Activated T-cell treated with anti-CD3 and anti-CD28 coated beads, Interleukin-2, amount 50 U/mL, for 4 hours (primary cell): ENCODE results near the gene ZNF8. TPM values are rescaled to one million over a fixed set of nuclear protein-coding genes. Genes with fewer than 3 reads are reported as not detected.
A peak's percentile ranks its signal among the peaks of the same experiment; 100 is the strongest.

ENCODE experiments used
- ATAC-seq, 2 donors: fragments of 200-7000 bp; cut with Tn5 transposase; one replicate each; pipeline ENCODE4 v1.10.0; 2021
- DNase-seq: peaks from one replicate; pipeline ENCODE4 v3.0.0-alpha.2; 2020
- H3K27me3 Mint-ChIP-seq: one replicate; pipeline ENCODE4 v1.8.0; 2021; ENCODE audit warnings: low read depth, mixed read lengths
- H3K36me3 Mint-ChIP-seq: one replicate; pipeline ENCODE4 v1.8.0; 2022; ENCODE audit warnings: mixed read lengths; ENCODE audit not compliant: insufficient read depth
- H3K4me1 Mint-ChIP-seq: one replicate; pipeline ENCODE4 v1.8.0; 2021; ENCODE audit warnings: low read depth, mixed read lengths
- H3K4me3 Mint-ChIP-seq: one replicate; pipeline ENCODE4 v1.8.0; 2021; ENCODE audit warnings: mild to moderate bottlenecking, moderate library complexity, mixed read lengths
- H3K9me3 Mint-ChIP-seq: one replicate; pipeline ENCODE4 v1.8.0; 2021; ENCODE audit warnings: mixed read lengths
- total RNA-seq, 3 donors: library from RNA; stranded (reverse); gene quantifications; one replicate each; pipeline ENCODE4 v1.2.1, GENCODE V29; 2021

ZNF8 gene
- total RNA-seq, 3 donors from 2014 or later, result 3.3 to 3.5 (median 3.4) TPM

DNA sequence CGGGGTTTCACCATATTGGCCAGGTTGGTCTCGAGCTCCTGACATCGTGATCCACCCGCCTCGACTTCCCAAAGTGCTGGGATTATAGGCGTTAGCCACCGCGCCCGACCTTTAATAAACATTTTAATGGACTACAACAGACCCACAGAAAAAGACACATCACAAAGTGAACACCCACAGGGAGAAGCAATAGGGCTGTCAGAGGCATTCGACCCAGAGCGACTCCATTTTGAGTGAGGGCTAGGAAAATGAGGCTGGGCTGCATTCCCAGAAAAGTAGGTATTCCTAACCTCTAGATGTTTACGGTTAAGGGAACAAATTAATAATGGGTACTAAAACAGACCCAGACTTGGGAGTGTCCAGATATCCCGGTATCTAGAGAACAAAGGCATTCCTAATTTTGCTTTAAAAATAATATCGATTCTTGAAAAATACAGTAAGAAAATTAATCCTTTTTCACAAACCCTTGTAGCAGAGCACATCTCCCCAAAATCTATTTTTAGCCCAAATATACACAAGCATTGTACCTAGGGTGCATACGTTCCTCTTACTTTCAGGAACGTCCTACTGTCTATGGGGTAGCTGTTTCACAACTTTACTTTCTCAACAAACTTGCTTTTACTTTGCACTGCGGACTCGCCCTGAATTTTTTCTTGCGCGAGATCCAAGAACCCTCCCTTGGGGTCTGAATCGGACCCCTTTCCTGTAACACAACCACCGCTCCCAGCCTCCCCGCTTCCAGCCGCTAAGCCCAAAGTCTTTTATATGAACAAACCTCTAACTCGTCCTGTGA lies 811 bp upstream of the ZNF8 start:
- peaks cover 11% of the 10 kb centered on the region for H3K9me3 Mint-ChIP-seq
- no peaks in the 10 kb centered on the region for H3K27me3 Mint-ChIP-seq
- peak overlapping the region; percentile 94 for H3K4me3 Mint-ChIP-seq
- peak in 1 of 2 donors; percentile 1 for ATAC-seq
- peaks cover 25% of the 10 kb centered on the region for H3K36me3 Mint-ChIP-seq
- peaks cover 44% of the 10 kb centered on the region for H3K4me1 Mint-ChIP-seq
- DNase-seq, result no peak

DNA sequence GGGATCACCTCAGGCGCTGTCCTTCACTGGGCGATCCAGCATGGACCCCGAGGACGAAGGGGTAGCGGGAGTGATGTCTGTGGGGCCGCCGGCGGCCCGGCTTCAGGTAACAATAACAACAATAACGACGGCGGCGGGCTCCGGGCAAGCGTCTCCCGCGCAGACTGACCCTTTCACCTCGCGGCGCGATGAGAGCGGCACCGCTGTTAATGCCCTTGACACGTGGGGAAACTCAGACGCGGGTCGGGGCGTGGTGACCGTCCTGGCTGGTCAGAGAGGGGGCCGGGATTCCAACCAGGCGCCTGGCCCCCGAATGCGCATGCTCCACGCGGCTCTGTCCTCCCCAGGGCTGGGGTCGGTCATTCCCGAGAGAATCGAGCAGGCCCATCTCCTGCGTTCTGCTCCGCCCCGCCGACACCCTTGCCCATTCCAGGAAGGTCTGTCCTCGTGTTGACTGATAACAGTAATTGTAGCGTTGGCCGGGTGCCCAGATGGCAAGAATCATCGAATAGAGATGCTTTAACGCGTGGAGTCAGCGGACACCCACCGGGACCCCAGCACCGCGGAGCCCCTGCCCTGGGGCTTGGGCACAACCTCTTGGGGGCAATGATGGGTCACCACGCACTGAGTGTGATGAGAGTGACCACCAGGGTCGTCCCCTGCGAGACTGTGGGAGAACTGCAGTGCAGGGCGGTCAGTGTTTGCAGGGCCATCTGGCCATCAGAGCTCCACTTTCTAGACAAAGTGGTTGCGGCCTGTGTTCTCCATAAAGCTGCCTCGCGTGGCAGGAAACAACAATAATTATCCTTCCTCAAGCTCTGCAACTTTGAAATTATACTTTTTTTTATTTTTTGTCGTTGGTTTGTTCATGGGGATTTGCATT lies 528 bp downstream of the ZNF8 start:
- Mint-ChIP-seq H3K4me3 (peak overlapping the region; percentile 94), H3K27me3 (no peaks in the 10 kb centered on the region), H3K9me3 (peaks cover 8% of the 10 kb centered on the region), H3K4me1 (peaks cover 44% of the 10 kb centered on the region), H3K36me3 (peaks cover 22% of the 10 kb centered on the region)
- DNase-seq, result peak; percentile 18
- ATAC-seq, result peak; percentile 13 to 16

DNA sequence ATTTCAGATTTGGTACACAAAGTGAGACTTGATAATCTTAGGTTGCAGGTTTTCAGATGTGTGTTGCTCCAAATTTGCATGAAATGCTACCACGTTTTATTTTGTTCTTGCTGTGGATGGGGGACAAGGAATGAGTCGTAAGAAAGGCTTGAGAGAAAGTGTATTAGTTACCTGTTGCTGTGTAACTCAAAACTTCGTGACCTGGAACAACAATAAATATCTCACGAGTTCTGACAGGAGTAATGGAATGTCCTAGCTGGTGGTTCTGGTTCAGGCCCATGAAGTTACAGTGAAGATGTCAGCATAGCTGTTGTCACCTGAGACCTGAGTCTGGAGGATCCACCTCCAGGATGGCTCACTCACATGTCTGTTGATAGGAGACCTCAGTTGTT lies 1.2 kb downstream of the ZNF8 start:
- peaks cover 44% of the 10 kb centered on the region for H3K4me1 Mint-ChIP-seq
- H3K36me3 Mint-ChIP-seq, result peaks cover 19% of the 10 kb centered on the region
- H3K27me3 Mint-ChIP-seq, result no peaks in the 10 kb centered on the region

DNA sequence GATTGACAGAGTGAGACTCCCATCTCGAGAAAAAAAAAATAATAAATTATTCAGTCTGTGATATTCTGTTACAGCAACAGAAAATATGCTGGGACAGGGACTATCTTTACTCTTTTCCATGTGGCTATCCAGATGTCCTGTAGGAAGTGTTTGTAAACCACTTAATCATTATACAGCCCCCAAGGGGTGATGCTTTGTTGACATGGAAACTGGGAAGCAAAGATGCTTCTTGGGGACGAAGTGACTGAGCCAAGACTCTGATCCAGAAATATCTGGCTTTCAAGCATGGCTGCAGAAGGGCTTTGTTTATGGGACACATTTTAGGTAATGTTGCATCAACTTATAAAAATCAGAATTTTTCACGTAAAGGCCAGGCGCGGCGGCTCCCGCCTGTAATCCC lies 5.4 kb downstream of the ZNF8 start:
- H3K27me3 Mint-ChIP-seq, result no peaks in the 10 kb centered on the region
- H3K36me3 Mint-ChIP-seq, result peaks cover 36% of the 10 kb centered on the region

More for the DNA sequence above, 1.2 kb downstream of the ZNF8 start:
- DNase-seq (no peak), ATAC-seq (no peak)
- H3K4me3 Mint-ChIP-seq, result peak overlapping the region; percentile 94
- H3K9me3 Mint-ChIP-seq, result peaks cover 3% of the 10 kb centered on the region

DNA sequence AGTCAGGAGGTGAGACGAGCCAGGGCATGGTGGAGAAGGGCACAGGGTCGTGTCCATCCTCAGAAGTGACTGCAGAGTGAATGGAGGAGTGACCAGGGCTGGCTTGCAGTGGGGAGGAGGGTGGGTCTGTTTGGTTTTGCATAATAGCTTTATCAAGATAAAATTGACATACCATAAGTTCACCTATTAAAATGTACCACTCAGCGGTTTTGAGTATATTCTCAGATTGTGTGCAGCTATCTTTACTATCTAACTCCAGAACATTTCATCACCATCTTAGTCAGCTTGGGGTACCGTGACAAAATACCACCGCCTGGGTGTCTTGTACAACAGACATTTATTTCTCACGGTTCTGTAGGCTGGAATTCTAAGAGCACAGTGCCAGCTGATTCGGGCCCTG lies 13.2 kb downstream of the ZNF8 start:
- ATAC-seq, result no peak
- Mint-ChIP-seq H3K27me3 (no peaks in the 10 kb centered on the region), H3K36me3 (peaks cover 65% of the 10 kb centered on the region), H3K4me1 (no peaks in the 10 kb centered on the region), H3K4me3 (no peak overlapping the region), H3K9me3 (peaks cover 28% of the 10 kb centered on the region)
- DNase-seq, result no peak

More for the DNA sequence above, 5.4 kb downstream of the ZNF8 start:
- Mint-ChIP-seq H3K4me1 (peaks cover 29% of the 10 kb centered on the region), H3K9me3 (no peaks in the 10 kb centered on the region), H3K4me3 (no peak overlapping the region)
- no peak for ATAC-seq
- DNase-seq, result no peak

DNA sequence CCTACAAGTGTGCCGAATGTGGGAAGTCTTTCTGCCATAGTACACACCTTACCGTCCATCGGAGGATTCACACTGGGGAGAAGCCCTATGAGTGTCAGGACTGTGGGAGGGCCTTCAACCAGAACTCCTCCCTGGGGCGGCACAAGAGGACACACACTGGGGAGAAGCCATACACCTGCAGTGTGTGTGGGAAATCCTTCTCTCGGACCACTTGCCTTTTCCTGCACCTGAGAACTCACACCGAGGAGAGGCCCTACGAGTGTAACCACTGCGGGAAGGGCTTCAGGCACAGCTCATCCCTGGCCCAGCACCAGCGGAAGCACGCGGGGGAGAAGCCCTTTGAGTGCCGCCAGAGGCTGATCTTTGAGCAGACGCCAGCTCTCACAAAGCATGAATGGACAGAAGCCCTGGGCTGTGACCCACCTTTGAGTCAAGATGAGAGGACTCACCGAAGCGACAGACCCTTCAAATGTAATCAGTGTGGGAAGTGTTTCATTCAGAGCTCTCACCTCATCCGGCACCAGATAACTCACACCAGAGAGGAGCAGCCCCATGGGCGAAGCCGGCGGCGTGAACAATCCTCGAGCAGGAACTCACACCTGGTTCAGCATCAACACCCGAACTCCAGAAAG lies 16.1 kb downstream of the ZNF8 start:
- H3K4me3 Mint-ChIP-seq, result no peak overlapping the region
- H3K4me1 Mint-ChIP-seq, result no peaks in the 10 kb centered on the region
- peaks cover 59% of the 10 kb centered on the region for H3K36me3 Mint-ChIP-seq
- no peaks in the 10 kb centered on the region for H3K27me3 Mint-ChIP-seq
- H3K9me3 Mint-ChIP-seq, result peaks cover 28% of the 10 kb centered on the region
- ATAC-seq, result no peak
- no peak for DNase-seq

DNA sequence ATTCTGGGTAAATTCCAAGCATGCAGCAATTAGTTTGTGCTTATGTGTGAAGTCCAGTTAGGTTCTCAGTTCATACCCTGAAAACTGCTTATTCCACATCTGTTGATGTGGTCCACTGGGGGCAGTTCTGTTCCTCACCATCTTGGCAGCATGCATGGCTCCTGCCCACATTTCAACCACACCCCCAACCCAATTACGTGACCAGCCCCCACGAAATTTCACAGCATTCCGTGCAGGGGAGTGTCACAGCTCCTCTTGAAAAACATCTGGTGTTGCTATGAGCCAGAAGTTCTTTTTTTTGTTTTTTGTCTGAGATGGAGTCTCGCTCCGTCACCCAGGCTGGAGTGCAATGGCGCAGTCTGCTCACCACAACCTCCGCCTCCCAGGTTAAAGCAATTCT lies 17.3 kb downstream of the ZNF8 start:
- DNase-seq (no peak), ATAC-seq (no peak)
- peaks cover 27% of the 10 kb centered on the region for H3K9me3 Mint-ChIP-seq
- H3K4me3 Mint-ChIP-seq, result no peak overlapping the region
- H3K27me3 Mint-ChIP-seq, result no peaks in the 10 kb centered on the region
- H3K36me3 Mint-ChIP-seq, result peaks cover 62% of the 10 kb centered on the region
- H3K4me1 Mint-ChIP-seq, result no peaks in the 10 kb centered on the region

DNA sequence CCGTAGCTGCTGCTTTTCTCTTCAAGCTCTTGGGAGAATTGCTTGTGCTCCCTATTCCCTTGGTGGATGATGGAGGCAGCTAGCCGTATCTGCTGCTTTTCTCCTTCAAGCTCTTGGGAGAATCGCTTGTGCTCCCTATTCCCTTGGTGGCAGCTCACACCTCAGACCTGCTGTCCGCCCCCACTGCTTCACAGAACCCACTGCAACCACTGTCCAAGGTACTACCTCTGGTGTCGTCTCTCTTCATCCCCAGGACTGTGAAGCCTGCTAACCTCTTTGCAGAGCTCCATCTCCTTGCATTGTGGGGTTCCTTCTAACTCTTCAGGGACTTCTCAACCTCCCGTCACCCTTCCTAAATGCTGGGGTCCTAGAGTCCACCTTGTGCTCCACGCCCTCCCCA lies 21.9 kb downstream of the ZNF8 start:
- no peak for ATAC-seq
- H3K4me3 Mint-ChIP-seq, result no peak overlapping the region
- H3K36me3 Mint-ChIP-seq, result peaks cover 27% of the 10 kb centered on the region
- no peak for DNase-seq
- H3K4me1 Mint-ChIP-seq, result peaks cover 14% of the 10 kb centered on the region
- H3K9me3 Mint-ChIP-seq, result no peaks in the 10 kb centered on the region
- no peaks in the 10 kb centered on the region for H3K27me3 Mint-ChIP-seq

DNA sequence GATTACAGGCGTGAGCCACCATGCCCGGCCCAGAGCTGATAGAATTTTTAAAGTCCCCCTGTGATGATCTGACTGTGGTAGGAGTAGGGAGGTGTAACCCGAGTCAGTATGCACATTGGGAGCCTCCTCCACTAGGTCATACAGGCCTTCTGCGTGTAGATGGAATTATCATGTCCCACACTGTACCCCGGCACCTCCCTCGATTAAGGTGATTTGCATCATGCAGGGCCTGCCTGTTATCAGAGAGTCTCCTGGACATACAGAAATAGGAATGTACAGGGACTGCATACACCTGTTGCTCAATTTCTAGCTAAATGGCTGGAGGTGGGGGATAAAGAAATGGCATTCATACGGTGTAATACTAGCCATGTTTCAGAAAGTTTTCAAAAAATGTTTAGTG lies 25.5 kb downstream of the ZNF8 start:
- DNase-seq, result no peak
- H3K36me3 Mint-ChIP-seq, result peaks cover 40% of the 10 kb centered on the region
- H3K4me3 Mint-ChIP-seq, result peak overlapping the region; percentile 98
- no peaks in the 10 kb centered on the region for H3K27me3 Mint-ChIP-seq
- H3K4me1 Mint-ChIP-seq, result peaks cover 43% of the 10 kb centered on the region
- no peak for ATAC-seq
- H3K9me3 Mint-ChIP-seq, result no peaks in the 10 kb centered on the region

DNA sequence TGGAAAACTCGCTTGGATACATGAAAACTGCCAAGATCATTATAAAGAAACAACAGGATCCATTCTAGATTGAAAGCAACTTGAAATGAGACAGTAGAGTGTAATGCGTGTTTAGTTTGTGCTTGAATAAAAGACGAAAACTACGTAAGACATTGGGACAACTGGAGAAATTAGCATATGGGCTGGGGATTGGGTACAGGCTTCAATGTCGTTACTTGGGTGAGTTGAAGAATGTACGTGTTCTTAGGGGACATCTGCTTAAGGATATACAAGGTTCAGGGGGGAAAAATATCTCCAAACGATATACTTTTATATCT lies 26.0 kb downstream of the ZNF8 start:
- peak in 1 of 2 donors; percentile 3 for ATAC-seq
- peaks cover 42% of the 10 kb centered on the region for H3K36me3 Mint-ChIP-seq
- H3K27me3 Mint-ChIP-seq, result no peaks in the 10 kb centered on the region
- H3K9me3 Mint-ChIP-seq, result no peaks in the 10 kb centered on the region
- DNase-seq, result no peak
- peaks cover 48% of the 10 kb centered on the region for H3K4me1 Mint-ChIP-seq
- peak overlapping the region; percentile 98 for H3K4me3 Mint-ChIP-seq

DNA sequence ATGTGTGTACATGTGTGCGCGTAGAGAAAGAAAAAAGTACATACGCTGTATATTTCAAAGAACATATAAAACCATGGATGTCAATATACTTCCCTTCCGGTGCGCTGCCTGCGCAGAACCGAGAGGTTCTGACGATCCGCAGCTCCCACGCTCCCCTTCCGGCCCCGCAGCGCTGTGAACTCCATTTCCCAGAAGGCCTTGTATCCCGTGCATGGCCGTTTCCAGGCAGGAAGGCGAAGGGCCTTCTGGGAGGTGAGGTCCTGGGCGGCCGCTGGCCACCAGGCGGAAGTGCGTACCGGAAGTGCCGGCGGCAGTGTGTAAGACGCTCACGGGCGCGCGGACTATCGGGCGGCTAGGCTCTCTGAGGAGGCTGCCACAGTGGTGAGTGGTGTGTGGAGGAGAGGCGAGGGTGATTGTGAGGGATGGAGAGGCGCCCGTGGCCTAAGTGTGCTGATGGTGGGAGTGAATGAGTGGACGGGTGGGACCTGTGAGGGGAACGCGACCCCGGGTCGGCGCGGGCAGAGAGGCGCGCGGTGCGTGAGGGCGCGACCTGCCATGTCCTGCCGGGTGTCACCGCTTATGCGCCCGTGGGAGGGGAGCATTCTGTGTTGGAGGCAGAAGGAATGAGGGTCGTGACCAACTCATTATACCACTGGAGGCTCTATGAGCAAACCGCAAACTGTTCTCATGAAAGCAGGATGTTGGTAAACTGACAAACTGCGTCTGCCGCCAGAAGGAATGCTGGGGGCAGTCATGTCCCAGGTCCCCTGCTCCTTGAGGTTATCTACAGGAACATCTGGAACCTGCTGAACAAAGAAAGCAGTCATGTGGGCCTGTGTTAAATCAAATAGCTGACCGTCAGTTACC lies 26.5 kb downstream of the ZNF8 start, which contains the start of gene ERVK3-1:
Gene ERVK3-1 (plus strand): TSS at position 313 of the 867 bp plus-strand sequence. CDS start 6,792 bp downstream, outside the sequence.
- no peaks in the 10 kb centered on the region for H3K27me3 Mint-ChIP-seq
- no peaks in the 10 kb centered on the region for H3K9me3 Mint-ChIP-seq
- DNase-seq, result peak; percentile 88
- peaks cover 42% of the 10 kb centered on the region for H3K36me3 Mint-ChIP-seq
- peak; percentile 99 for ATAC-seq
- H3K4me3 Mint-ChIP-seq, result peak within 1 kb of the TSS; percentile 98
- peaks cover 49% of the 10 kb centered on the region for H3K4me1 Mint-ChIP-seq

DNA sequence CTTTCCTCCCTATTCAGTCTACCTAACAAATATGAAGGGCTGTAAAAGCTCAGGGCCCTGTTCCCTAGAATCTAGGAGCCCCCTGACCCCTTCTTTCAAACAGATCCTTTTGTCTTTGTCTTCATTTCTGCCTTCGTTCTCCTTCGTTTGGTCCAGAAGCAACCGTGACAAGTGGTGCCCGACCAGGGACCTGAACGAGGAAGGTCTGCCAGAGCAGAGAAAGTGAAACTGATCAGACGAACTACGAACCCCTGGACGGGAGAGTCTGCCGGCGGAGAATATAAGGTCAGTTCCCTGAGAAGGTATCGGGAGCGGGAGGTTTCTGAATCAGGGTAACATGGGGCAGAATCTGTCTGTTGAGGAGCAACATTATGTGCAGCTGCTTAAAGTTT lies 27.2 kb downstream of the ZNF8 start:
- DNase-seq (no peak), ATAC-seq (no peak)
- peaks cover 39% of the 10 kb centered on the region for H3K36me3 Mint-ChIP-seq
- H3K9me3 Mint-ChIP-seq, result no peaks in the 10 kb centered on the region
- H3K27me3 Mint-ChIP-seq, result no peaks in the 10 kb centered on the region
- H3K4me1 Mint-ChIP-seq, result peaks cover 49% of the 10 kb centered on the region
- H3K4me3 Mint-ChIP-seq, result peak overlapping the region; percentile 98

DNA sequence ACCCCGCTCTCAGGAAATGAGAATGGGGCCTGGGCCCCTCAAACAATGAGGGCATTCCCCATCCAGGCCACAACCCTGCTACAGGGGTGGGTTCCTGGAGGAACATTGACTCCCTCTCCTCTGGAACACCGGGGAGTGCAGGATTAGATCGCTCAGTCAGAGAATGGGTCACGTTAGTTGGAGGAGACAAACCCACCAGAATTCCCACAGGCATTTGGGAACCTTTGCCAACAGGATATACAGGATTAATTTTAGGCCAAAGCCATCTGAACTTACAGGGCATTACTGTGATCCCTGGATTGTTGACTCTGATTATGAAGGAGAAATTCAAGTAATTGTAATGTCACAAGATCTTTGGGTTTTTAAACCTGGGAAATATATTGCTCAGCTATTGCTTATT lies 29.0 kb downstream of the ZNF8 start:
- Mint-ChIP-seq H3K9me3 (no peaks in the 10 kb centered on the region), H3K4me3 (peak overlapping the region; percentile 31), H3K4me1 (peaks cover 49% of the 10 kb centered on the region), H3K27me3 (no peaks in the 10 kb centered on the region), H3K36me3 (peaks cover 52% of the 10 kb centered on the region)
- ATAC-seq, result no peak
- DNase-seq, result no peak
